ENCODE data around the gene ZBTB45. TPM values are rescaled to one million over a fixed set of nuclear protein-coding genes. Genes with fewer than 3 reads are reported as not detected.

ZBTB45 gene
- total RNA-seq, 1 donor, result 4.7 TPM

DNA sequence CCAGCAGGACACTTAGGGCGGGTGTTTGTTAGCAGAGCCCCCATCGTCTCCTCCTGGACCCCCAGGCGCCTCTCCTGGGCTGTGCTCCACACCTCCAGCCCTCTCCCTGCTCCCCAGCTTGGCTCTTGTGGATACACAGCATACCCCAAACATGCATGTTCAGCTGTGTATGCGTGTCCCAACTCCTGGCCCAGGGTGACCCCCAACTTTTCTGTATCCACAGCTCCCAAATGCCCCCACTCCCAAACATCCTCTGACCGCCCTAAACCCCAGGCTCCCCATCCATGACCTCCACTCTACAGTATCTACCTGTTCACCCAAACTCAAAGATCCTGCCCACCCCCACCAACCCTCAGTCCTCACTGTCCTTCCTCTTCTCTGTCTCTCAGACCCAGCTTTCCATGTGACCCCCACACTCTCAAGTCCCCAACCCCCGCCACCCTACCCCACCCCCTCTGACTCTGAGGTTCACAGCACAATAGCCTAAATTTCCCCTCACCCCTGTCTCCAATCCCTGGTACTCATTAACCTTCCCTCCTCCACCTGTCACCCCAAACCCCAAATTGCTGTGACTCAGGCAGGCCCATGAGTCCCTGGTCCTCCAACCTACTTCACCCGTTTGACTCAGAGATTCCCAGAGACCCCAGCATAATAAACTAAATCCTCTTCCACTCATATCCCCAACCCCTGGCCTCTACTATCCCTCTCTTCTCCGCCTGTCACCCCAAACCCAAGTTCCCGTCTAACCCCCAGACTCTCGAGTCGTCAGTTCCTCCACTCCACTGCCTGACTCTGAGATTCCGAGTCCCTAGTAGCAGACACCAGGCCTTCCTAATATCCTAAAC is 37.8 kb upstream of the ZBTB45 start:
- H3K4me3 ChIP-seq (ENCODE audit: low read depth, low read length), result peak overlapping the region; percentile 98
- no peak for TF ChIP-seq CTCF (IDR thresholded peaks at IDR 0.05; ENCODE audit: insufficient read depth, low read depth, low read length)
- no peak for DNase-seq (ENCODE audit: low read depth)

DNA sequence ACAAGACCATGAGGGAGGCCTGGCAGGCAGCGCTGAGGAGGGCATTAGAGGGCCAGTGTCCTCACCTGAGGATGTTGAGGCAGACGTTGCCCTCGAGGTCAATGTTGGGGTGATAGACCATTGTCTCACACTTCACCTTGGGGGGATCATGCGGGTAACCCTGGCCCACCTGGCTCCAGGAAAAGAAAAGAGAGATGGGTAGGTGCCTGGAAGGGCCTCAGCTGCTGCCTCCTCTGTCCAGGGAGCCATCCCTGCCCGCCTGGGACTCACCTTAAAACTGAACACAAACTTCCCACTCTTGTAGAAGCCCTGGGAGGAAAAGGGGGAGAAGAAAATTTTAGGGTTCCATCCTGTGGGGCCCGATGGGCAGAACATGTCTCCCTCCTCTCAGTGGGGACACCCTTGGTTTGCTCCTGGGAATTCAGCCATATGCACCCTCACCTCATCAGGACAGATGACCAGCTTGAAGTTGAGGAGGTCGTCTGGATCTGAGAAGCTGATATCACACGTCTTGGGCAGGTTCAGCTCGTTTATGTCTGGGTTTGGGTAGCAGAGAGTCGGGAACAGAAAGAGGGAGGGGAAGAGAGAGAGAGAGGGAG is 37.1 kb upstream of the ZBTB45 start:
- no peak for TF ChIP-seq CTCF (IDR thresholded peaks at IDR 0.05; ENCODE audit: insufficient read depth, low read depth, low read length)
- no peak for DNase-seq (ENCODE audit: low read depth)
- peak overlapping the region; percentile 98 for H3K4me3 ChIP-seq (ENCODE audit: low read depth, low read length)

DNA sequence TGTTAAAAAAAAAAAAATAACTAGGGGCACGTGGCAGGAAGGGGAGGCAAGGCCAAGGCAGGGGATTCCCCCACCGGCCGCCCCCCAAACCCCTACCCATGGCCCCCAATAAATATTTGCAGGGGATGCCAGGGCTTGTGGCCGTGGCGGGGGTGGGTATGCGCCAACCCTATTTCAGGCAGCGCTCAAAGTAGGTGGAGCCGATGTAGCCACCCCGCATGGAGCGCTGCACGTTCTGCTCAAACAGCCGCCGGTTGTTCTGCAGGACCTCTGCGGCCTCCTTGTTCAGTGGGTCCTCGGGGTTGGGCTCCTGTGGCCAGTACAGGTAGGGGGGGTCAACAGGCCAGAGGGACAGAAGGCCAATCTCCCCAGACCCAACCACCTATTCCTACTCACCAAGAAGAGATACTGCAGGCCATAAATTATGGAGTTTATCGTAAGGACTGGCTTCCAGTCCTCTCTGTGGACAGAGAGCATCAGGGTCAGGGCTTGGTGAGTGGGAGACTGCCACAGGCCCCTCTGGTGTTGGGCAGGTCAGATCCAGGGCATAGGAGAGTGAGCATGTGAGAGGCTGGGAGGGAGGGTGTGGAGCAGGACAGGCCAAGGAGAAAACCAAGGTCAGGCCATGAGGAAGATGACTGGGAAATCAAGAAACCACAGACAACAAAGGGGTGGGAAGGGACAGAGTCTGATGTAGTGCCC is 36.5 kb upstream of the ZBTB45 start:
- DNase-seq (ENCODE audit: low read depth), result no peak
- H3K4me3 ChIP-seq (ENCODE audit: low read depth, low read length), result no peak overlapping the region

GRCh38 chr19:58555369-58555885 is 35.8 kb upstream of the ZBTB45 start:
- DNase-seq (ENCODE audit: low read depth), result no peak
- TF ChIP-seq CTCF (IDR thresholded peaks at IDR 0.05; ENCODE audit: insufficient read depth, low read depth, low read length), result no peak
- H3K4me3 ChIP-seq (ENCODE audit: low read depth, low read length), result peak overlapping the region; percentile 88

More for the DNA sequence above, 36.5 kb upstream of the ZBTB45 start:
- TF ChIP-seq CTCF (IDR thresholded peaks at IDR 0.05; ENCODE audit: insufficient read depth, low read depth, low read length), result no peak

DNA sequence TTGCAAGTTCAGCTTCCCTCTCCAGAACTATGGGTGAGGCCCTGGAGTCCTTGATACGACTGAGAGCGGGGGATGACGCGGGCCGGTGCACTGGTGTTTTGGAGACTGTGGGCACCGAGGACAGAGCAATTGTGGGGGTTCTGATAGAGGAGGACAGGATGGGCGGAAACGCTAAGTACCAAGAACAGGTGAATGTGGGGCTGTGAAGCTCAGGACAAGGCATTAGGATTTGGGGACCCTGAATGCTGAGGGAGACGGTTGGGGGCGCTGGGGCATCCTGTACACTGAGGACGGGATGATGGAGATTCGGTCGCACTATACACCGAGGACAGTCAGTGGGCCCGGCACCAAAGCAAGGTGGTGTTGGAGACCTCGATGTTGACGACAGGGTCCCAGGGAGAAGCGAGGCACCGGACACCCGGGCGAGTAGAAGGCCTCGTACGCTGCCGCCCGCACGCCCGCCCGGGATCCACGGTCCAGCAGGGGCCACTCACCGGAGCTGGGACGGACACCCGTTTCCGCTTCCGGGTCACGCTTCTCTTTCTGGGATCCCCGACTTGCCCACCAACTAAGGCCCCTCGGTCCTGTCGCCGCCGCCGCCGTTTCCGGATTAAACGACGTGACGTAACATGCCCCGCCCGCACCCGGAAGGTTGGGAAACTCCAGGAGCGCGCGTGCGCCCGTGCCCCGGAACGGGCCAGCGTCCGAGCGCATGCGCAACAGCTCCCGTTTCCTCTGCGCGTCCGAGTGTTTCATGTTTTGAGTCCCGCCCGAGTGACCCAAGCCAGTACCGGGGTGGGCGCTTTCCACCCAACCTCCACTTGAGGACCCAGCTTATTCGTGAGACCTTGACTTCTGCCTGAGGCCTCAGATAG is 35.1 kb upstream of the ZBTB45 start, which contains the start of gene CHMP2A:
Gene CHMP2A (minus strand): TSS at position 612 of the 875 bp plus-strand sequence. CDS start 893 bp downstream, outside the sequence.
- no peak for TF ChIP-seq CTCF (IDR thresholded peaks at IDR 0.05; ENCODE audit: insufficient read depth, low read depth, low read length)
- DNase-seq (ENCODE audit: low read depth), result peak; percentile 98
- H3K4me3 ChIP-seq (ENCODE audit: low read depth, low read length), result peak within 1 kb of the TSS; percentile 88
